Measurements from ENCODE around the gene MCF2L2. TPM values are rescaled to one million over a fixed set of nuclear protein-coding genes. Genes with fewer than 3 reads are reported as not detected.
"Not testable (repeated sequence)": the region's sequence is repeated elsewhere in the genome, so short reads cannot be mapped to it uniquely, and the experiment has no call there.

Gene MCF2L2
- total and polyA plus RNA-seq, 2 experiments from 2014 or later: 6.7 to 14.6 TPM

GRCh38 chr3:183180784-183181295, 247.6 kb downstream of the MCF2L2 start (continued):
- TF ChIP-seq CTCF (conservative IDR thresholded peaks at IDR 0.05; ENCODE audit: low read depth in 2 of 2): no peak

GRCh38 chr3:183180110-183180783, 248.2 kb downstream of the MCF2L2 start:
- no peak overlapping the region for H3K27ac Mint-ChIP-seq
- peak overlapping the region; percentile 74 for H3K4me3 Mint-ChIP-seq

GRCh38 chr3:183179550-183179908, 248.9 kb downstream of the MCF2L2 start:
- not testable (repeated sequence) for H4K20me1 ChIP-seq (replicated peaks; ENCODE audit: insufficient read depth); DNase-seq (ENCODE audit: low spot score); H3K9me3 Mint-ChIP-seq; ATAC-seq; H3K79me2 ChIP-seq (replicated peaks; ENCODE audit: insufficient read depth); H3K9me2 ChIP-seq (ENCODE audit: insufficient read depth); H3F3A ChIP-seq (replicated peaks; ENCODE audit: low read depth); H3K4me1 Mint-ChIP-seq; H3K27ac ChIP-seq (ENCODE audit: low read depth); H3K4me1 ChIP-seq (ENCODE audit: insufficient read depth); H3K36me3 Mint-ChIP-seq (ENCODE audit: low read depth); H3K27ac Mint-ChIP-seq; H3K36me3 ChIP-seq (ENCODE audit: insufficient read depth)
- peaks cover 35% of the 10 kb centered on the region for H3K27me3 ChIP-seq (ENCODE audit: insufficient read depth)
- Mint-ChIP-seq H3K4me3 (peak overlapping the region; percentile 74), H3K27me3 (ENCODE audit: insufficient read depth, low read depth, poor library complexity) (peaks cover 24% of the 10 kb centered on the region)
- peak overlapping the region; percentile 94 for H3K4me2 ChIP-seq
- H2AFZ ChIP-seq: peak overlapping the region; percentile 97
- H3K4me3 ChIP-seq: peak overlapping the region; percentile 82

More at GRCh38 chr3:183180110-183180783, 248.2 kb downstream of the MCF2L2 start:
- Mint-ChIP-seq H3K4me1 (peaks cover 8% of the 10 kb centered on the region; the same call in 1 of the 3 replicates), H3K27me3 (ENCODE audit: insufficient read depth, low read depth, poor library complexity) (peaks cover 24% of the 10 kb centered on the region), H3K9me3 (no peaks in the 10 kb centered on the region), H3K36me3 (ENCODE audit: low read depth) (no peaks in the 10 kb centered on the region)
- peak; percentile 29 for ATAC-seq
- Histone ChIP-seq H3K36me3 (ENCODE audit: insufficient read depth) (no peaks in the 10 kb centered on the region), H3K4me1 (ENCODE audit: insufficient read depth) (no peaks in the 10 kb centered on the region; the same call in 1 of the 2 replicates), H4K20me1 (replicated peaks; ENCODE audit: insufficient read depth) (no peaks in the 10 kb centered on the region), H3K79me2 (replicated peaks; ENCODE audit: insufficient read depth) (no peaks in the 10 kb centered on the region), H3K9me2 (ENCODE audit: insufficient read depth) (no peaks in the 10 kb centered on the region), H3K27ac (ENCODE audit: low read depth) (no peak overlapping the region), H3K4me3 (peak overlapping the region; percentile 82), H2AFZ (no peak overlapping the region), H3K4me2 (peak overlapping the region; percentile 94), H3F3A (replicated peaks; ENCODE audit: low read depth) (no peaks in the 10 kb centered on the region), H3K27me3 (ENCODE audit: insufficient read depth) (peaks cover 35% of the 10 kb centered on the region)
- TF ChIP-seq ZNF331 (CRISPR knock-in tag; IDR thresholded peaks at IDR 0.05; ENCODE audit: low read depth): no peak
- TF ChIP-seq POLR2AphosphoS5 (IDR thresholded peaks at IDR 0.05; ENCODE audit: low read depth): no peak
- no peak for TF ChIP-seq ETS1 (IDR thresholded peaks at IDR 0.05)
- TF ChIP-seq JUNB (IDR thresholded peaks at IDR 0.05; ENCODE audit: unreplicated experiment): no peak
- TF ChIP-seq CREB1 (CRISPR knock-in tag; IDR thresholded peaks at IDR 0.05; ENCODE audit: low read depth): no peak
- peak; percentile 50 for DNase-seq (ENCODE audit: low spot score)

Data from GM23338 (cell line).